ENCODE measurements around the gene NMU.
"Not testable (repeated sequence)": the region's sequence is repeated elsewhere in the genome, so short reads cannot be mapped to it uniquely, and the experiment has no call there.

Gene NMU

GRCh38 chr4:55635741-55636655 is at the start of gene NMU:
NMU (minus strand) TSS chr4:55636298; CDS start chr4:55636192, 106 bp downstream.
- no peaks in the 10 kb centered on the region for H3K36me3 ChIP-seq (ENCODE audit: control insufficient read depth, insufficient read depth, low read length, severe bottlenecking)
- peak; percentile 22 for DNase-seq (ENCODE audit: low read depth)
- no peak within 1 kb of the TSS for H3K9ac ChIP-seq (ENCODE audit: low read length)
- H3K4me3 ChIP-seq (ENCODE audit: low read length): peak within 1 kb of the TSS; percentile 44
- peaks cover 4% of the 10 kb centered on the region for H3K4me1 ChIP-seq (ENCODE audit: control insufficient read depth, insufficient read depth, low read length)
- H3K9me3 ChIP-seq (ENCODE audit: control insufficient read depth, low read length): peaks cover 6% of the 10 kb centered on the region
- H3K27me3 ChIP-seq (replicated peaks; ENCODE audit: control insufficient read depth, insufficient read depth, low read length): peaks cover 36% of the 10 kb centered on the region

GRCh38 chr4:55684276-55684675 is 48.2 kb upstream of the NMU start:
- Histone ChIP-seq H3K9me3 (ENCODE audit: control insufficient read depth, low read length) (peaks cover 4% of the 10 kb centered on the region), H3K27me3 (replicated peaks; ENCODE audit: control insufficient read depth, insufficient read depth, low read length) (no peaks in the 10 kb centered on the region), H3K4me1 (ENCODE audit: control insufficient read depth, insufficient read depth, low read length) (no peaks in the 10 kb centered on the region), H3K36me3 (ENCODE audit: control insufficient read depth, insufficient read depth, low read length, severe bottlenecking) (no peaks in the 10 kb centered on the region), H3K4me3 (ENCODE audit: low read length) (no peak overlapping the region), H3K9ac (ENCODE audit: low read length) (no peak overlapping the region)
- DNase-seq (ENCODE audit: low read depth): no peak

- not testable (repeated sequence) for H3K4me1 ChIP-seq (ENCODE audit: control insufficient read depth, insufficient read depth, low read length); DNase-seq (ENCODE audit: low read depth); H3K36me3 ChIP-seq (ENCODE audit: control insufficient read depth, insufficient read depth, low read length, severe bottlenecking); H3K9me3 ChIP-seq (ENCODE audit: control insufficient read depth, low read length); H3K27me3 ChIP-seq (replicated peaks; ENCODE audit: control insufficient read depth, insufficient read depth, low read length); H3K4me3 ChIP-seq (ENCODE audit: low read length); H3K9ac ChIP-seq (ENCODE audit: low read length)
Observed at GRCh38 chr4:55682797-55683196, 46.7 kb upstream of the NMU start.

GRCh38 chr4:55682295-55682694 is 46.2 kb upstream of the NMU start:
- no peak overlapping the region for H3K4me3 ChIP-seq (ENCODE audit: low read length)
- no peaks in the 10 kb centered on the region for H3K4me1 ChIP-seq (ENCODE audit: control insufficient read depth, insufficient read depth, low read length)
- no peak for DNase-seq (ENCODE audit: low read depth)
- H3K36me3 ChIP-seq (ENCODE audit: control insufficient read depth, insufficient read depth, low read length, severe bottlenecking): no peaks in the 10 kb centered on the region
- peaks cover 5% of the 10 kb centered on the region for H3K9me3 ChIP-seq (ENCODE audit: control insufficient read depth, low read length)
- H3K9ac ChIP-seq (ENCODE audit: low read length): no peak overlapping the region
- H3K27me3 ChIP-seq (replicated peaks; ENCODE audit: control insufficient read depth, insufficient read depth, low read length): no peaks in the 10 kb centered on the region

- Histone ChIP-seq H3K4me1 (ENCODE audit: control insufficient read depth, insufficient read depth, low read length) (no peaks in the 10 kb centered on the region), H3K27me3 (replicated peaks; ENCODE audit: control insufficient read depth, insufficient read depth, low read length) (no peaks in the 10 kb centered on the region)
Observed at GRCh38 chr4:55681430-55681829, 45.3 kb upstream of the NMU start.

DNA sequence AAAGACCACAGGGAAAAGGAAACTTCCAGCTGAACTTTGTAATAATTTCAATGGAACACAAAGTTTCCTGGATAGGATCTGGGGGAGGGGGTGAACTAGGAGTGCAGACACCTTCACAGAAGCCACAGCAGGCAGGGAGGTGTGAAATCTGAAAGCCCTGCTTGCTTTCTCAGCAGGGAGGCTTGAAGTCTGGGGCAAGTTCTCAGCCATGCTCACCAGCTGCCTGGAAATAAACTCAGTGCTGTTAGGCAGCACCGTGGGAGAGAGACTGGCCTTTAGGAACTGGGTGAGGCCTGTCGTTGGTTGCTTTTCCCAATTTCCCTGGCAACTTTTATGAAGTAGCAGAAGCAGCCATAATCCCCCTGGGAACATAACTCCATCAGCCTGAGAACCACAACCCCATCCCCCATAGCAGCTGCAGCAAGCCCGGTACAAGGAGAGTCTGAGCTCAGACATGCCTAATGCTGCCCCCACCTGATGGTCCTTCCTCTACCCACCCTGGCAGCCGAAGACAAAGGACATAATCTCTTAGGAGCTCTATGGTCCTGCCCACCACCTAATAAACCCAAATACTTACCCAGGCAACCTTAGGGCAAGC is 39.2 kb upstream of the NMU start:
- no peak for DNase-seq (ENCODE audit: low read depth)
- Histone ChIP-seq H3K9ac (ENCODE audit: low read length) (no peak overlapping the region), H3K27me3 (replicated peaks; ENCODE audit: control insufficient read depth, insufficient read depth, low read length) (no peaks in the 10 kb centered on the region), H3K4me1 (ENCODE audit: control insufficient read depth, insufficient read depth, low read length) (peaks cover 12% of the 10 kb centered on the region), H3K4me3 (ENCODE audit: low read length) (no peak overlapping the region), H3K9me3 (ENCODE audit: control insufficient read depth, low read length) (peaks cover 15% of the 10 kb centered on the region), H3K36me3 (ENCODE audit: control insufficient read depth, insufficient read depth, low read length, severe bottlenecking) (no peaks in the 10 kb centered on the region)

More at GRCh38 chr4:55681430-55681829, 45.3 kb upstream of the NMU start:
- Histone ChIP-seq H3K36me3 (ENCODE audit: control insufficient read depth, insufficient read depth, low read length, severe bottlenecking) (no peaks in the 10 kb centered on the region), H3K4me3 (ENCODE audit: low read length) (no peak overlapping the region), H3K9me3 (ENCODE audit: control insufficient read depth, low read length) (peaks cover 5% of the 10 kb centered on the region), H3K9ac (ENCODE audit: low read length) (no peak overlapping the region)
- DNase-seq (ENCODE audit: low read depth): no peak

DNA sequence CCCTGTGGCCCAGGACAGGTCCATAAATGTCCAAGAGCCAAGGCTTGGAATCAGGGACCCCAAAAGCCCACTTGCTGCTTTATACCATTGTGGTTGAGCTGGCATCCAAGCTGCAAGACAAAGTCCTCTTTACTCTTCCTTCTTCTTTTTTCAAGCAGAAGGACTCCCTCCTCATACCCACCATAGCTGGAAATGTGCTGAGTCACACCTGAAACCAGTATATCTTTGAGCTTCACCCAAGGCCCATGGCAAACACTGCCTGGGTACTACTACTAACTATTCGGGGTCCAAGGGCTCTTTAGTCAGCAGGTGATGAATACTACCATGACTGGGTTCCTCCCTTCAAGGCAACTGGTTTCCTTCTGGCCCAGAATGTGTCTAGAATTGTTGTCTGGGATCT is 37.3 kb upstream of the NMU start:
- Histone ChIP-seq H3K4me3 (ENCODE audit: low read length) (no peak overlapping the region), H3K9me3 (ENCODE audit: control insufficient read depth, low read length) (peaks cover 9% of the 10 kb centered on the region), H3K36me3 (ENCODE audit: control insufficient read depth, insufficient read depth, low read length, severe bottlenecking) (no peaks in the 10 kb centered on the region), H3K27me3 (replicated peaks; ENCODE audit: control insufficient read depth, insufficient read depth, low read length) (peaks cover 5% of the 10 kb centered on the region), H3K4me1 (ENCODE audit: control insufficient read depth, insufficient read depth, low read length) (peaks cover 12% of the 10 kb centered on the region), H3K9ac (ENCODE audit: low read length) (no peak overlapping the region)
- DNase-seq (ENCODE audit: low read depth): no peak

- Histone ChIP-seq H3K27me3 (replicated peaks; ENCODE audit: control insufficient read depth, insufficient read depth, low read length) (peaks cover 9% of the 10 kb centered on the region), H3K4me3 (ENCODE audit: low read length) (no peak overlapping the region), H3K9me3 (ENCODE audit: control insufficient read depth, low read length) (peaks cover 9% of the 10 kb centered on the region), H3K4me1 (ENCODE audit: control insufficient read depth, insufficient read depth, low read length) (peaks cover 12% of the 10 kb centered on the region), H3K9ac (ENCODE audit: low read length) (no peak overlapping the region), H3K36me3 (ENCODE audit: control insufficient read depth, insufficient read depth, low read length, severe bottlenecking) (no peaks in the 10 kb centered on the region)
- no peak for DNase-seq (ENCODE audit: low read depth)
Observed at GRCh38 chr4:55671667-55672066, 35.6 kb upstream of the NMU start.

DNA sequence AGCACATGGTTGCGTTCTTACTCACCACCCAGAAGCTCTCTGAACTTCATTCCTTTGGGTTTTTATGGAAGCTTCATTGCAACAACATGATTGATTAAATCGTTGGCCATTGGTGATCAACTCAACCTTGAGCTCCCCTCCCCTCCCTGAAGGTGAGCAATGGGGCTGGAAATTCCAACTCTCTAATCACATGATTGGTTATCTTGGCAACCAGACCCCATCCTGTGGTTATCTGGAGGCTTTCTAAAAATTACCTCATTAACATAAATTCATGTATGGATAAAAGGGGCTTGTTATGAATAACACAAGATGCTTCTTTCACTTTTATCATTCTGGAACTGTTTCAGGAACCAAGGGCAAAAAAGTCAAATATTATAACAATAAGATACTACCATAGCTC is 34.6 kb upstream of the NMU start:
- Histone ChIP-seq H3K27me3 (replicated peaks; ENCODE audit: control insufficient read depth, insufficient read depth, low read length) (peaks cover 10% of the 10 kb centered on the region), H3K9me3 (ENCODE audit: control insufficient read depth, low read length) (peaks cover 9% of the 10 kb centered on the region), H3K36me3 (ENCODE audit: control insufficient read depth, insufficient read depth, low read length, severe bottlenecking) (no peaks in the 10 kb centered on the region), H3K4me1 (ENCODE audit: control insufficient read depth, insufficient read depth, low read length) (peaks cover 10% of the 10 kb centered on the region), H3K4me3 (ENCODE audit: low read length) (no peak overlapping the region), H3K9ac (ENCODE audit: low read length) (no peak overlapping the region)
- DNase-seq (ENCODE audit: low read depth): no peak

GRCh38 chr4:55668449-55668848 is 32.4 kb upstream of the NMU start:
- DNase-seq (ENCODE audit: low read depth): no peak

DNA sequence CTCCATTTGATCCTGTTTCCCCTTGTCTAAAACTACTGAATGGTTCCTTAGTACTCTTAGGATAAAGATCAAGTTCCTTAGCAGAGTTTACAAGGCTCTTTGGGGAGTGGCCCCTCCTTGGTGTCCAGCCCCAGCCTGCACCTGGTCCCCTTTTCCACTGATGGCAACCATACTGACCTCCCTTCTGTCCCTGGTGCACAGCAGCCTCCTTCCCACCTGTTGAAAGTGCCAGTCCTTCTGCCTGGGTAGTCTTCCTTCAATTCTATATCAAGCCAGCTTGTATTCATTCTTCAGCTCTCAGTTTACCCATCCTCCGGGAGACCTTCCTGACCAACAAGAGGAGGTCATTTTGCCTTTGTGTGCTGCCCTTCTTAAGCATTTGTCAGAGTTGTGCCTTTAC is 30.4 kb upstream of the NMU start:
- H3K4me1 ChIP-seq (ENCODE audit: control insufficient read depth, insufficient read depth, low read length): no peaks in the 10 kb centered on the region
- H3K9ac ChIP-seq (ENCODE audit: low read length): no peak overlapping the region
- no peak overlapping the region for H3K4me3 ChIP-seq (ENCODE audit: low read length)
- peaks cover 17% of the 10 kb centered on the region for H3K27me3 ChIP-seq (replicated peaks; ENCODE audit: control insufficient read depth, insufficient read depth, low read length)
- peaks cover 3% of the 10 kb centered on the region for H3K9me3 ChIP-seq (ENCODE audit: control insufficient read depth, low read length)
- H3K36me3 ChIP-seq (ENCODE audit: control insufficient read depth, insufficient read depth, low read length, severe bottlenecking): no peaks in the 10 kb centered on the region
- DNase-seq (ENCODE audit: low read depth): no peak

More at GRCh38 chr4:55668449-55668848, 32.4 kb upstream of the NMU start:
- H3K4me3 ChIP-seq (ENCODE audit: low read length): no peak overlapping the region
- H3K27me3 ChIP-seq (replicated peaks; ENCODE audit: control insufficient read depth, insufficient read depth, low read length): peaks cover 17% of the 10 kb centered on the region
- H3K9ac ChIP-seq (ENCODE audit: low read length): no peak overlapping the region
- no peaks in the 10 kb centered on the region for H3K36me3 ChIP-seq (ENCODE audit: control insufficient read depth, insufficient read depth, low read length, severe bottlenecking)
- H3K9me3 ChIP-seq (ENCODE audit: control insufficient read depth, low read length): peaks cover 9% of the 10 kb centered on the region
- H3K4me1 ChIP-seq (ENCODE audit: control insufficient read depth, insufficient read depth, low read length): no peaks in the 10 kb centered on the region
